HepG2 (cell line): Measurements from ENCODE around the gene NAV3.

Source experiments
- CBX5 ChIP-seq: sonication (generic); formaldehyde crosslinking; IDR thresholded peaks from 2 replicates; pipeline ENCODE4 v1.4.0; 2020; ENCODE audit warnings: missing genetic modification reagents, borderline replicate concordance
- CTCF ChIP-seq: sonication (generic); formaldehyde crosslinking; IDR thresholded peaks from 2 replicates; pipeline ENCODE4 v1.5.0; 2020; ENCODE audit warnings: mild to moderate bottlenecking, missing genetic modification reagents, moderate library complexity
- NR3C1 ChIP-seq: sonication (generic); formaldehyde crosslinking; IDR thresholded peaks from 2 replicates; pipeline ENCODE4 v1.4.0; 2020; ENCODE audit warnings: missing genetic modification reagents
- POLR2A ChIP-seq, 2 experiments: IDR thresholded peaks; 2 replicates each; pipeline ENCODE4 v1.6.1; 2011; ENCODE audit warnings: low read depth in 2 of 2, low read length in 2 of 2, mild to moderate bottlenecking in 1 of 2, moderate library complexity in 1 of 2; ENCODE audit not compliant: insufficient read depth in 1 of 2
- SIN3A ChIP-seq: IDR thresholded peaks from 2 replicates; pipeline ENCODE4 v1.6.1; 2011; ENCODE audit warnings: low read depth, mild to moderate bottlenecking, control low read depth, low read length, borderline replicate concordance
- TP53 ChIP-seq: sonication (generic); formaldehyde crosslinking; conservative IDR thresholded peaks from 2 replicates; pipeline ENCODE4 v1.4.0; 2020; ENCODE audit warnings: missing genetic modification reagents
- TRIM24 ChIP-seq: sonication (generic); formaldehyde crosslinking; IDR thresholded peaks from 2 replicates; pipeline ENCODE4 v1.8.0; 2022; ENCODE audit warnings: mild to moderate bottlenecking, missing genetic modification reagents
- ZNF232 ChIP-seq: sonication (generic); formaldehyde crosslinking; IDR thresholded peaks from 2 replicates; pipeline ENCODE4 v1.4.0; 2020; ENCODE audit warnings: missing genetic modification reagents, borderline replicate concordance
- ZNF260 ChIP-seq: sonication (generic); formaldehyde crosslinking; IDR thresholded peaks from 2 replicates; pipeline ENCODE4 v1.4.0; 2020; ENCODE audit warnings: missing genetic modification reagents, low read depth, mild to moderate bottlenecking, borderline replicate concordance
- TF ChIP-seq, protein P1 (sequence below): IDR thresholded peaks from 2 replicates; pipeline ENCODE4 v1.6.1; 2012; ENCODE audit warnings: inconsistent platforms

DNA sequence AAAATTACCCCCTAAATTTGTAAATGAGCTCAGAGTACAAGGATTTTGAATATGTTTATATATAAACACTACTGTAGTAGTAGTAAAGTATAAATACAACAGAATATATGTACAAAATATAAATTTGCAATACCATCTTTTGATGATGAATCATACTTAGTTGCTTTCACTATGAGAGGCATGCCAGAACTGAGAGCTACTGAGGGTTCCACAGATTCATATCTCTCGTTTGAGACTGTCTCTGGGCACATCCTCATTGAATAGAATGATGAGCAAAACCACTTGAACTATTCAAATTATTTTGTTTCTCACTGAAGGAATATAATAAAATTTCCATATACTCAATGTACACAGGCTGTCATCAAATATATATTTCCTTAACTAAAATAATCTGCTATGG is 417.6 kb downstream of the NAV3 start:
- TF ChIP-seq POLR2A (IDR thresholded peaks at IDR 0.05; ENCODE audit: insufficient read depth in 1 of 2, low read depth in 2 of 2, low read length in 2 of 2): no peak
- TF ChIP-seq ZNF232 (CRISPR knock-in tag): no peak
- TF ChIP-seq ZNF260 (CRISPR knock-in tag): no peak
- no peak for TF ChIP-seq TP53 (CRISPR knock-in tag)
- no peak for TF ChIP-seq CBX5 (CRISPR knock-in tag)
- TF ChIP-seq NR3C1: no peak
- no peak for TF ChIP-seq CTCF (CRISPR knock-in tag)
- TF ChIP-seq TRIM24: no peak
- TF ChIP-seq, protein P1, sequence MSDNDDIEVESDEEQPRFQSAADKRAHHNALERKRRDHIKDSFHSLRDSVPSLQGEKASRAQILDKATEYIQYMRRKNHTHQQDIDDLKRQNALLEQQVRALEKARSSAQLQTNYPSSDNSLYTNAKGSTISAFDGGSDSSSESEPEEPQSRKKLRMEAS: no peak
- TF ChIP-seq SIN3A: no peak
